Measurements from ENCODE around the gene MRI1.
"Not testable (repeated sequence)": the region's sequence is repeated elsewhere in the genome, so short reads cannot be mapped to it uniquely, and the experiment has no call there.

Gene MRI1

GRCh38 chr19:13784731-13785452, 20.6 kb downstream of the MRI1 start:
- Histone ChIP-seq H3K27ac (peak overlapping the region in 13 of 21 experiments; percentile 6 to 67 (median 34)), H3K4me3 (no peak overlapping the region)

DNA sequence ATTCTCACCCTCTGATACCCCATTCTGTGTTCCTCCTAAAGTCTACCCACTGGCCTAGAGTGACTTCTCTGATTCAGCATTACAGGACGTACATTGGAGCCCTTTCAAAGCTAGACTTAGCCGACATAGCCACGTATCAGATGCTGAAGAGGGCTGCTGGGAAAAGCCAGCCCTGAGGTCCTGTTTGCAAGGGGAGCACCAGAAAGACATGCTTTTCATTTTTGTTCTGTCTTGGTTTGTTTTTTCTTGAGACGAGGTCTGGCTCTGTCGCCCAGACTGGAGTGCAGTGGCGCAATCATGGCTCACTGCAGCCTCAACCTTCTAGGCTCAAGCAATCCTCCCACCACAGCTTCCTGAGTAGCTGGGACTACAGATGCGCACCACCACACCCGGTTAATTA, 24.7 kb downstream of the MRI1 start:
- H3K4me3 ChIP-seq = no peak overlapping the region
- peak overlapping the region in 20 of 21 experiments; percentile 46 to 98 (median 90) for H3K27ac ChIP-seq

DNA sequence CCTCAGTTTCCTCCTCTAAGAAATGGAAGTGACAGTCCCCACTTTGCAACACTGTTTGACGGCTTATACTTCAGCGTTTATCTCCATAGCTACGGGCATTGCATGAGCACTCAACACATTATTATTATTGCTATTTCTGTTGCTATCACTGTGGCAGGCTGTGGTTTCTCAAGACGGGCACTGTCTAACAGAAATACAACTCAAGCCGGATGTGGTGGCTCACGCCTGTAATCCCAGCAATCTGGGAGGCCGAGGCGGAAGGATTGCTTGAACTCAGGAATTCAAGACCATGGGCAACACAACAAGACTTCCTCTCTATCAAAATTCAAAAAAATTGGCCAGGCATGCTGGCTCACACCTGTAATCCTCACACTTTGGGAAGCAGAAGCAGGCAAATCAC, 26.0 kb downstream of the MRI1 start:
- Histone ChIP-seq H3K27ac (peak overlapping the region in 7 of 21 experiments; percentile 4 to 98 (median 90)), H3K4me3 (no peak overlapping the region)

GRCh38 chr19:13793317-13793716, 29.0 kb downstream of the MRI1 start:
- peak overlapping the region in 6 of 21 experiments; percentile 30 to 94 (median 46) for H3K27ac ChIP-seq
- not testable (repeated sequence) for H3K4me3 ChIP-seq

GRCh38 chr19:13794398-13794756, 30.1 kb downstream of the MRI1 start:
- Histone ChIP-seq H3K4me3 (peak overlapping the region; percentile 49 to 82 (median 75)), H3K27ac (peak overlapping the region; percentile 32 to 97 (median 89))

- peak within 1 kb of the TSS; percentile 77 to 97 (median 89) for H3K27ac ChIP-seq
- peak within 1 kb of the TSS; percentile 49 to 82 (median 75) for H3K4me3 ChIP-seq
Observed at GRCh38 chr19:13794757-13795589, 30.7 kb downstream of the MRI1 start, which contains the start of gene ZSWIM4. Gene ZSWIM4 (plus strand): TSS chr19:13795443. CDS start chr19:13795649, 206 bp downstream.

GRCh38 chr19:13795595-13796300, 31.4 kb downstream of the MRI1 start:
- Histone ChIP-seq H3K27ac (peak overlapping the region; percentile 77 to 97 (median 89)), H3K4me3 (peak overlapping the region; percentile 49 to 82 (median 75))

DNA sequence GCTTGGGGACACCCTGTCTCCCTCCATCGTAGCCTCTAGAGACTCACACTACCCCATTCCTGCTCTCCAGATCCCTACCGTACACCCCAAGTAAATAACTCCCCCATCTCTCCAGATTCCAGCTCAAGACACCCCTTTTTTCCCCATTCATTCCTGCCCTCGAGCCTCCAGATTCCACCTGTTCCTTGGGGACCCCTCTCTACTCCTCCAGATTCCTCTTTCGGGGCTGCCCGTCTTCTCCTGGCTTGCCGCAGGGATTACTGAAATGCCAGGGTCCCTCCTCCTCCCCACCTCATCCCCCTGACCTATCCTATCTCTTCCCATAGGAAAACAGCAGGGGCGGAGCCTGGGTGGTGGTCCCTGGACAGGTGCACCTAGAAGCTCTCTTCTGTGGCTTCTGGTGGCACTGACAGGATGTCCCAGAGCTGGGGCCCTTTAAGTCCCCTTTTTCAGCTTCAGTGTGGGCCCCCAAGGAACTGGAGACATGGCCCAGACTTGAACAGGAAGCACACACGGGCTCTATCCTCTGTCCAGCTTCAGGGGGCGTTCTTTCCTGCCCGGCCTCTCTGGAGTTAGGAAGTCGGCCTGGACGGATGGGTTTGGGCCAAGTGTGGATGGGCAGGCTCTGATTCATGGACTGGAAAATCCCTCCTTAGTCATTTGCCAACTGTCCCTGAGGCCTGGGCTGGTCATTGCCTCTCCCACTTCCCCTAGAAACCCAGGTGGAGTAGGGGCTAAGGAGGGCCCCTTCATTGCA, 32.2 kb downstream of the MRI1 start:
- Histone ChIP-seq H3K27ac (peak overlapping the region; percentile 77 to 97 (median 89)), H3K4me3 (peak overlapping the region; percentile 49 to 82 (median 75))

DNA sequence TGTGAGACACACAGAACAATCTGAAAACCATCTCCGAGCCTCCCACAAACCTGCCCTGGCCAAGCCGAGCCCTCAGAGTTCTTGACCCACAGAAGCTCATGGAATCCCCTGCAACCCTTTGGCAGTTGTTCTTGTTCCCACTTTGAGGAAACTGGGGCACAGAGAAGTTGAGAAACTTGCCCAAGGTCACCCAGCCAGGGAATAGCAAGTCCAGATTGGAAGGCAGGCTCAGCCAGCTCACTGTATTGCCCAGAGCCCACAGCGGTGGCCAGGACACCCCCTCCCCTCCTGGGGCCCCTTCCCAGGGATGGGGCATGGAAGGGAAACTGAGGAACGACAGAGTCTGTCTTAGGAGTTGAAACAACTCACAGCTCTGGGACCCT, 32.7 kb downstream of the MRI1 start:
- Histone ChIP-seq H3K4me3 (peak overlapping the region; percentile 49 to 82 (median 75)), H3K27ac (peak overlapping the region in 20 of 21 experiments; percentile 48 to 97 (median 89))

DNA sequence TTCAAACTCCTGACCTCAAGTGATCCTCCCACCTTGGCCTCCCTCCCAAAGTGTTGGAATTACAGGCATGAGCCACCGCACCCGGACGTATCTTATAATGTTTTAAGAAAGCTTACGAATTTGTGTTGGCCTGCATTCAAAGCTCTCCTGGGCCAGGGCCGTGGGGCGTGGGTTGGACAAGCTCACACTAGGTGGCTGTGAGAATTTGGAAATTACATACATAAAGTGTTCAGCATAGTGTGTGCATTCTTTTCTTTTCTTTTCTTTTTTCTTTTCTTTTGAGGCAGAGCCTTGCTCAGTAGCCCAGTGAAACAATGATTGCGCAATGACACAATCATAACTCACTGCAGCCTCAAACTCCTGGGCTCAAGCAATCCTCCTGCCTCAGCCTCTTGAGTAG, 33.5 kb downstream of the MRI1 start:
- no peak overlapping the region for H3K4me3 ChIP-seq
- H3K27ac ChIP-seq = peak overlapping the region in 12 of 21 experiments; percentile 48 to 97 (median 89)

DNA sequence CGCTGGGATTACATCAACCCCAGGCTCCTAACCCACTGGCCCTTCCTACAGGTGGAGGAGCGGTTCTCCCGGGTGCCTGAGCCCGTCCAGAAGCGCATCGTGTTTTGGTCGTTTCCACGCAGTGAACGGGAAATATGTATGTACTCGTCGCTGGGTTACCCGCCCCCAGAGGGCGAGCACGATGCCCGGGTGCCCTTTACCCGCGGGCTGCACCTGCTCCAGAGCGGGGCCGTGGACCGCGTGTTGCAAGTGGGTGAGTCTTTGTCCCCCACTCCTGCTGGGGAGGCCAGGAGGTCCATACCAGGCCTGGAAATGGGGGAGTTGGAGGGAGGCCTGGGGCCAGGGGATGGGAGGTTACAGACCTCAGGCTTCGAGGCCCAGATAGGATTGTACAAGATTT, 35.3 kb downstream of the MRI1 start:
- Histone ChIP-seq H3K4me3 (no peak overlapping the region), H3K27ac (no peak overlapping the region)

GRCh38 chr19:13803038-13803437, 38.7 kb downstream of the MRI1 start:
- no peak overlapping the region for H3K4me3 ChIP-seq
- peak overlapping the region in 1 of 21 experiments; percentile 7 for H3K27ac ChIP-seq

GRCh38 chr19:13804830-13805683, 40.7 kb downstream of the MRI1 start:
- Histone ChIP-seq H3K4me3 (no peak overlapping the region), H3K27ac (no peak overlapping the region)

DNA sequence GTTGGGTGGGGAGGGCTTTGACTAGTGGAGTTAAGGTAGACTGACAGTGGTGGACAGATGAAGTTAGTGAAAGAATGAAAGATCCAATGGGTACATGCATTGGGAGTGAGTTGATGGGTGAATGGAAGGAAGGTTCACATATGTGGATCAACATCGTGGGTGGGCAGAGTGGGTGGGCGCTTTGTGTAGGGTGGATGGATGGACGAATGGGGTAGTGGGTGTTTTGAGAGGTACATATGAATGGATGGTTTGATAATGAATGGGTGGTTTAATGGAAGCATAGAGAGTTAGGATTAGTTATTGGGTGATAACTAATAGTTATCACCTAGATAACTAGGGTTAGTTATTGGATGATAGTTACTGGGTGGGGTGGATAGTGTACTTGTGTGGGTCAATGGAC, 42.4 kb downstream of the MRI1 start:
- Histone ChIP-seq H3K27ac (no peak overlapping the region), H3K4me3 (no peak overlapping the region)

- no peak overlapping the region for H3K4me3 ChIP-seq
Observed at GRCh38 chr19:13807421-13808021, 43.2 kb downstream of the MRI1 start.

DNA sequence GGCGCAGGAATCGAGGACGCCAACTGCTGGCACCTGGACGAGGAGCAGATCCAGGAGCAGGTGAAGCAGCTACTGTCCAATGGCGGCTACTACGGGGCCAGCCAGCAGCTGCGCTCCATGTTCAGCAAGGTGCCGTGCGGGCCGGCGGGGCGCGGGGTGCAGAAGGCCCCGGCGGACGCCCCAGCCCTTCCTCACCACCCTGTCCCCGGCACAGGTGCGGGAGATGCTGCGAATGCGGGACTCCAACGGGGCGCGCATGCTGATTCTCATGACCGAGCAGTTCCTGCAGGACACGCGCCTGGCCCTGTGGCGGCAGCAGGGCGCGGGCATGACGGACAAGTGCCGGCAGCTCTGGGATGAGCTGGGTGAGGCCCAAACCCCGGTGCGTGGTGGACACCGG, 44.5 kb downstream of the MRI1 start:
- Histone ChIP-seq H3K4me3 (no peak overlapping the region), H3K27ac (no peak overlapping the region)

More at GRCh38 chr19:13807421-13808021, 43.2 kb downstream of the MRI1 start:
- H3K27ac ChIP-seq = no peak overlapping the region

DNA sequence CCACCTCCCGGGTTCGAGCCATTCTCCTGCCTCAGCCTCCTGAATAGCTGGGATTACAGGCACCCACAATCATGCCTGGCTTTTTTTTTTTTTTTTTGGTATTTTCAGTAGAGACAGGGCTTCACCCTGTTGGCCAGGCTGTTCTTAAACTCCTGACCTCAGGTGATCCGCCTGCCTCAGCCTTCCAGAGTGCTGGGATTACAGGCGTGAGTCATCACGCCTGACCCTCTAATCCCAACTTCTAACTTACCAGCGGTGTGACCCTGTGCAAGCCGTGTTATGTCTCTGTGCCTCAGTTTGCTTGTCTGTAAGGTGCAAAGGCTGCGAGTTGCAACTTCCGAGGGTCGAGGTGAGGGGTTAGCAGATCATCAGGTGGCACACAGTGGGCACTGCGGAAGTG, 48.2 kb downstream of the MRI1 start:
- no peak overlapping the region for H3K4me3 ChIP-seq
- H3K27ac ChIP-seq = no peak overlapping the region

- no peak overlapping the region for H3K4me3 ChIP-seq
- H3K27ac ChIP-seq = no peak overlapping the region
Observed at GRCh38 chr19:13813147-13813546, 48.8 kb downstream of the MRI1 start.

All from skin epidermis (tissue), 12 donors.